GM18498 (cell line): Measurements from ENCODE around the gene EBF4.
"Not testable (repeated sequence)": the region's sequence is repeated elsewhere in the genome, so short reads cannot be mapped to it uniquely, and the experiment has no call there.

Experiments used
- ATAC-seq: cut with Tn5 transposase; IDR thresholded peaks from one replicate; pipeline ENCODE4 v1.9.1; 2021; ENCODE audit warnings: mild to moderate bottlenecking, moderate library complexity; ENCODE audit not compliant: unreplicated experiment

EBF4 gene

GRCh38 chr20:2672446-2672845 is 20.1 kb upstream of the EBF4 start:
- ATAC-seq, result no peak

DNA sequence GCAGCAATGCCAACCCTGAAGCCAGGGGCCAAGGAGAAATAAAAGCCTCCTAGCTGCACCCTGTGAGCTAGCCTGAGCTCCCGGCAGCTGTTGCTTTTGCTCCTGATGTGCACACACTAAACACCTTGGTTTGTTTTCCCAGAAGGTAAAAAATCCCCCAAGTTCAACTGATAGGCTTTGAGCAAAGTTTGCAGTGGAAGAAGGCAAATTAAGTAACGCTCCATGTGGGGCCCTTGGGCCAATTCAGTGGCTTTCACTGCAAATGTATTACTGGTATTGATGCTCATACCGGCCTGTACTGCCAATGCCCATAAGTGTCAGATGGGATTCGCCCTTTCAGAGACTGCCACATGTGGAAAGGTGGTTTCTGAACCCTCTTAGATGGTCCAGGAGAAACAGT is 19.1 kb upstream of the EBF4 start:
- no peak for ATAC-seq

GRCh38 chr20:2680046-2680445 is 12.5 kb upstream of the EBF4 start:
- no peak for ATAC-seq

DNA sequence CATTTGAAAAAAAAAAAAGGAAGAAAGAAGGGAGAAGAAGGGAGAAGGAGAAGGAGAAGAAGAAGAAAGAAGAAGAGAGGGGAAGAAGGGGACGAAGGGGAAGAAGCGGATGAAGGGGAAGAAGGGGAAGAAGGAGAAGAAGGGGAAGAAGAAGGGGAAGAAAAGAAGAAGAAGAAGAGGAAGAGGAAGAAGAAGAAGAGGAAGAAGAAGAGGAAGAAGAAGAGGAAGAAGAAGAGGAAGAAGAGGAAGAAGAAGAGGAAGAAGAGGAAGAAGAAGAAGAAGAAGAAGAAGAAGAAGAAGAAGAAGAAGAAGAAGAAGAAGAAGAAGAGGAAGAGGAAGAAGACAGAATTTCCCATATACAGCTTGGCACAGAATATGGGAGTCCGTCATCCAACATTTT is 10.5 kb upstream of the EBF4 start:
- ATAC-seq, result not testable (repeated sequence)

DNA sequence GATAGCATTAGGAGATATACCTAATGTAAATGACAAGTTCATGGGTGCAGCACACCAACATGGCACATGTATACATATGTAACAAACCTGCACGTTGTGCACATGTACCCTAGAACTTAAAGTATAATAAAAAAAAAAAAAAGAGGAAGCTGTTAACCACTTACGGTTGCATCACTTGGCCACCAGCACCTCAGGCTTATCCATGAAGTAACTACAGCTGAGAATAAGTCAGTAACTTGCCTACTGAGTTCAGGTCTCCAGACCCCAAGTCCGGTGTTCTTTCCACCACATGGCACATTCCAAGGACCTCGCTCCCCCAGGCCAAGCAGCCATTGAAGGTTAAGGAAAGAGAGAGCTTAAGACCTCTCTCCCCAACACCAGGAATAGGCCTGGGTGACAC is 7.8 kb upstream of the EBF4 start:
- ATAC-seq, result not testable (repeated sequence)

DNA sequence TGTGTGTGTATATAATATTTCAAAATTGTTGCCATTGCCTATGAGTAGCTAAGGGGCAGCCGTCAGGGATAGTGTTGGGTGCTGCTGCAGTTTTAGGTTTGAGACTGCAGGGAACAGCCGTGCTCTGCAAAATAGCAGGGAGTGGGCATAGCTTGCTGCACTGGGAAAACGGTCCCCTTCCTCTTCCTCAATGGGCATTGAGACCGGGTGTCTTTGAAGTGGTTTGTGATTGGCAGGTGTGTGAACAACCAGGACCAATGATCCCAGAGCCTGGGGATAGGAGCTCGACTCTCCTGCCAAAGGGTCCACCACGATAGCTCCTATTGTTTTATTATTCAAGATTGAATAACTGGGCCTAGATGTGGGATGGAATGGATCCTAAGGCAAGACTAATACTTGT is 5.1 kb upstream of the EBF4 start:
- no peak for ATAC-seq

- ATAC-seq, result no peak
These were observed 4.5 kb upstream of the EBF4 start for GRCh38 chr20:2688041-2688591.

DNA sequence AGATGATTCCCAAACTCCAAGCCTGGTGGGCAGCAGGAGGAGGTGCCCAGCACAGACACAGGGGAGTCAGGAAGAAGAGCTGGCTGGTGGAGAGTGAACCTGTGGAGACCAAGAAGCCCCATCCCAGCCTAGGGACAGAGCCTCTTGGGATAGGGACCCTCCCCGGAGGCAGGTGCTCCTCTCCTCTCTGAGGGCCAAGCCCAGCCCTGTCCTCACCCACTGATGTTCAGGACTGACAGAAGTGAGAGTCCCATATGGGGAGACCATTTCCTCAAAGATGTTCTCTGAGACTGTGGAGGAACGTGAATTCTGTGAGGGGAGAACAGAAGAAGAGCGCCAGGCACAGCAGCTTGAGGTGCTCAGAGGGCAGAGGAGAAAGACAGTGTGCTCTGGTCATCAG is 2.4 kb upstream of the EBF4 start:
- ATAC-seq, result no peak

- ATAC-seq, result no peak
These were observed 1.9 kb upstream of the EBF4 start for GRCh38 chr20:2690718-2691117.

GRCh38 chr20:2691127-2691526 is 1.5 kb upstream of the EBF4 start:
- ATAC-seq, result no peak

DNA sequence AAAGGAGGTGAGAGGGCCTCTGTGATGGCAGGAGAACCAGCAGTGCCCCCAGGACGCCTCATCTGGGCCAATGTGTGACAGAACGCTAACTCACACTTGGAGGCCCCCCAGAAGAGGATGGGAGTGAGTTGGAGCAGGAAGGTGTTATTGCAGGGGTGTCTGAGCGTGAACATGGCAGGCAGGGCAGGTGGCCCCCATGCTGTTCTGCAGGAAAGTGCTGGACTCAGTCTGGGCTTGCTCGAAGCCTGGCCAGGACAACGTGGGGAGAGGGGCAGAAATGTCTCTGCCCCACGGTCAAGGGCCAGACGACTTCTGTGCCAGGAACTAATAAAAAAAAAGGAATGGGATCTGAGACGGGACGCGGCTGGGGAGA is 931 bp upstream of the EBF4 start:
- no peak for ATAC-seq

- ATAC-seq, result peak; percentile 27
These were observed 306 bp downstream of the EBF4 start for GRCh38 chr20:2692886-2693285.

GRCh38 chr20:2693286-2694007 is 867 bp downstream of the EBF4 start:
- ATAC-seq, result peak; percentile 38

DNA sequence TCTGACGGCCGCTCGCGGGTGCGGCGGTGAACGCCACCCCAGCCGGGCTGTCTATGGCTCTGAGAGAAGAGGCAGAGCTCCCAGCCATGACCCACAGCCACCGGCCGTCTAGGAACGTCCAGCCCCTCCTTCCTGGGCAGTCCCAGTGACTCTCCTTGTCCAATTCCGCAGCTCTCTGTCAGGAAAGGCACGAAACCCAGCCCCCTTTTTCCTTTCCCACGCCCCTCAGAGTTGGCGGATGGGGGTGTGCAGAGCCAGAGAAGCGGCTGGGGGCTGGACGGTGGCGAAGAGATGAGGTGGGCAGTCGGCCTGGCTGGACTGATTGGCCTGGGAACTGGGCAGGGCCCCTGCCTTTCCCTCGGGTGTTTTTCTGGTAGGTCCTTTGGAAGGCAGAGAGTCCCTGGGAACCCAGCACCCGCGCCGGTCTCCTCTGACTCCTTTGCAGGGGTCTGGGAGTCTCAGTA is 1.5 kb downstream of the EBF4 start:
- no peak for ATAC-seq

DNA sequence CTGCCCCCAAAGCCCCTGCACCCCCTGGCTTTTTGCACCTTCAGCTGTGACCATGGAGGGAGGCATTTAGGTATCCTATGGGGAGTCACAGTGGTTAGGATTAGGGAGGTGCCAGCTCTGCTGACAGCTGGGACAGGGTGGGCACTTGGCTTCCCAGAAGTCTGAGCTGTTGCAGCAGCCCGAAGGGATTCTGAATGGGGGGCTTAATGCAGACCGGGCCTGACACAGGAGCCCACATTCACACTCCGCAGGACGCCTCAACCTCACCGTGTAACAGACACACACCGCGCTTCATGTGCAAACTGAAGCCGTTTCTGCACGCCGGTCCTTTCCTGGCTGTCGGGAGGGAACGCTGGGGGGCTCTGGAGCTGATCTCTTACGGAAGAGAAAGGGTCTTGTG is 1.9 kb downstream of the EBF4 start:
- ATAC-seq, result no peak

- no peak for ATAC-seq
These were observed 2.8 kb downstream of the EBF4 start for GRCh38 chr20:2695206-2695983.

- ATAC-seq, result not testable (repeated sequence)
These were observed 3.5 kb downstream of the EBF4 start for GRCh38 chr20:2695984-2696525.

DNA sequence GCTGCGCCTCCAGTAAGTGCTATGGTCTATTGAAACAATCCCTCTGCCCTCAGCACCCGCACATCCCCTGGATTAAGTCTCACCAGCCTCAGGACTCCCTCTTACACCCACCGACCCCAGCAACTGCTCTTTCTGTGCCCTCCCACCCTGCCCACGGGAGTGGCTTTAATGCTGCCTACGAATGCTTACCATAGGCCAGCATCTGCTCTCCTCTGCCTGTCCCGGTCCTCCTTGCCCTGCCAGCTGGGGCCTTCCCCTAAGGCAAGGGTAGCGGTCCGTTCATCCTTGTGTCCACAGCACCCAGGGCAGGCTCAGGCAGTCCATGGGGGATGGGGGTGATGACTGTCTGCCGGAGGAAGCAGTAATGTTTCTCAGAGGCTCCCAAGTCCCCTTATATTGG is 4.1 kb downstream of the EBF4 start:
- ATAC-seq, result no peak

DNA sequence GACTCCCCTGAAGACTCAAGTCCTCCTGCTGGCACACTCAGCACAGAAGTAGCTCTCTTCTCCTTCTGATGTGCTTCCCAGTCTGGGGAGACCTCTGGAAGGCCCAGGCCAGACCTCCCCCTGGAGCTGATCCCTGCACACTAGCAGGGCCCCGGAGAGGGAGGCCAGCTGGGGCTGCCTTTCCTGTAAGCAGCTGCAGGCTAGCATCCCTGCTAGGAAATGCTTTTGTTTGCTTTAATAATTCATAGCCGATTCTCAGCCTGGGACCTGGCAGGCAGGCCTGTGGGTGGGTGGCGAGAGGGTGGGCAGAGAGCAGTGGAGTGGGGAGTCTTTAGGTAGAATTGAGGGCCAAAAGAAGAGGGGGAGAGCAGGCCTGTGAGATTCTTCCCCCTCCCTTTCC is 5.2 kb downstream of the EBF4 start:
- ATAC-seq, result no peak

DNA sequence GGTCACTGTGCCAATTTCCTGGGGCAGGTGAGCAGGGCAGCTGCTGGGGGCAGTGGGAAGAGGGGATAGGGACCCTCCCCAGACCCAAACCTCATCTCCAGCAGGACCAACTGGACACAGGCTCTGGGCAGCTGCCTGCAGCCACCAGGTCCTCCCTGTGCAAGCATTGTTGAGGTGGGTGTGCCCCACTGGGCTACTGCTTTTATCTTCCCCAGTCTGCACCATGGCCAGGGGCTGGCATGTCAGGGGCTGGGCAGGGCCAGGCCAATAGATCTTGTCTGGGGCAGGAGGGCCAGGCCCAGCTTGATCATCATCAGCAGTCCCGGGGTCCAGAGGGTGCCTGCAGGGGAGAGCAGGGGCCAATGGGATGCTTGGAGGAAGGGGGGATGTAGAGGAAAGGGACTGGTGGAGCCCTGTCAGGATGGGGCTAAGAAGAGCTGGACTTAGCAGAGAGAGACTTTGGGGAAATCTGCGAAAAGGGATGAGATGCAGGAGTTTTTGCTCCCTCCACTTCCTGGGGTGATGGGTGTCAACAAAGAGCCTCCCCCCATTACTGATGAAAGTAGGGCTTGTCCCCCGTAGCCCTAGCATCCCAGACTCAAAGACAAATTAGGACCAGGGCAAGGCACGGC is 5.7 kb downstream of the EBF4 start:
- no peak for ATAC-seq

DNA sequence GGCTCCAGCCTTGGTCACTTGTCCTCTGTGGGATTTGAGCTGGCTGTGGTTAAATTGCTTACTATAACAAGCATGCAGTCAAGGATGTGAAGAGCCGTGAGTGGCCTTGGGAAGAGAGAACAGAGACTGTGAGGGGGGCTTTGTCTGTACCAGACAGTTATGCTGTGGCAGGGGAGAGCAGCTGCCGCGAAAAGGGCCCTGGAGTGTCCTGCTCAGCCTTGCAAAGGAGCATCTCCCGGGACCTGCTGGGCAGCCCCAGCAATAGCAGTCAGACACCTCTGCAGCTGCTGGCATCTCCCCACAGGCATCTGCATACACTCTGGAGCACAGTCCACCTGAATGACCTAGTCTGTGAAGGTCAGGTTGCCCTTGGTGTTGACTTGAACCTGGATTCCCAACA is 6.3 kb downstream of the EBF4 start:
- no peak for ATAC-seq
